H9 (cell line): ENCODE results near the gene CORO2B. TPM values are rescaled to one million over a fixed set of nuclear protein-coding genes. Genes with fewer than 3 reads are reported as not detected.

Experiments used
- DNase-seq: peaks from one replicate; pipeline ENCODE4 v3.0.0-alpha.2; 2017
- H2AFZ ChIP-seq: one replicate; pipeline ENCODE4 v1.6.1; 2013; ENCODE audit warnings: mild to moderate bottlenecking, low read length, control low read depth, moderate library complexity
- H2AK5ac ChIP-seq: 2 replicates; pipeline ENCODE4 v1.6.1; 2013; ENCODE audit warnings: low read length, control low read depth, mixed read lengths; ENCODE audit not compliant: insufficient read length
- H2BK120ac ChIP-seq: one replicate; pipeline ENCODE4 v1.6.1; 2013; ENCODE audit warnings: low read depth, mild to moderate bottlenecking, low read length, control low read depth, inconsistent platforms; ENCODE audit not compliant: poor library complexity, severe bottlenecking
- H2BK12ac ChIP-seq: 2 replicates; pipeline ENCODE4 v1.6.1; 2013; ENCODE audit warnings: low read length, control low read depth, mixed read lengths, low read depth; ENCODE audit not compliant: insufficient read length
- H2BK15ac ChIP-seq: 2 replicates; pipeline ENCODE4 v1.6.1; 2013; ENCODE audit warnings: low read depth, low read length, control low read depth
- H2BK20ac ChIP-seq: one replicate; pipeline ENCODE4 v1.6.1; 2013; ENCODE audit warnings: low read depth, mild to moderate bottlenecking, low read length, control low read depth, inconsistent platforms; ENCODE audit not compliant: poor library complexity, severe bottlenecking
- H2BK5ac ChIP-seq: 2 replicates; pipeline ENCODE4 v1.6.1; 2013; ENCODE audit warnings: low read length, control low read depth, mixed read lengths; ENCODE audit not compliant: insufficient read length
- H3K14ac ChIP-seq: 2 replicates; pipeline ENCODE4 v1.6.1; 2013; ENCODE audit warnings: low read length, control low read depth; ENCODE audit not compliant: insufficient read depth
- H3K18ac ChIP-seq: 2 replicates; pipeline ENCODE4 v1.6.1; 2013; ENCODE audit warnings: low read depth, mild to moderate bottlenecking, mixed read lengths, low read length, control low read depth; ENCODE audit not compliant: insufficient read length
- H3K23ac ChIP-seq: 2 replicates; pipeline ENCODE4 v1.6.1; 2013; ENCODE audit warnings: low read length, control low read depth, mixed read lengths, low read depth; ENCODE audit not compliant: insufficient read length
- H3K23me2 ChIP-seq: 2 replicates; pipeline ENCODE4 v1.6.1; 2013; ENCODE audit warnings: low read depth, mild to moderate bottlenecking, mixed read lengths, low read length, control low read depth; ENCODE audit not compliant: insufficient read length, poor library complexity, severe bottlenecking
- H3K27ac ChIP-seq: 2 replicates; pipeline ENCODE4 v1.5.1; 2013; ENCODE audit warnings: low read length, control low read depth, mixed read lengths, low read depth; ENCODE audit not compliant: insufficient read length
- H3K27me3 ChIP-seq: 2 replicates; pipeline ENCODE4 v1.6.1; 2013; ENCODE audit warnings: low read length, control low read depth, inconsistent platforms; ENCODE audit not compliant: insufficient read depth
- H3K4ac ChIP-seq: 2 replicates; pipeline ENCODE4 v1.6.1; 2013; ENCODE audit warnings: low read depth, mild to moderate bottlenecking, control low read depth, inconsistent platforms, low read length, moderate library complexity
- H3K4me1 ChIP-seq: 2 replicates; pipeline ENCODE4 v1.6.1; 2013; ENCODE audit warnings: low read length, control low read depth, inconsistent platforms; ENCODE audit not compliant: insufficient read depth
- H3K4me2 ChIP-seq: 2 replicates; pipeline ENCODE4 v1.6.1; 2013; ENCODE audit warnings: low read length, control low read depth, mixed read lengths; ENCODE audit not compliant: insufficient read length, insufficient read depth
- H3K56ac ChIP-seq: 2 replicates; pipeline ENCODE4 v1.6.1; 2013; ENCODE audit warnings: low read depth, mild to moderate bottlenecking, mixed read lengths, low read length, control low read depth; ENCODE audit not compliant: insufficient read length
- H3K79me1 ChIP-seq: 2 replicates; pipeline ENCODE4 v1.6.1; 2013; ENCODE audit warnings: low read depth, mild to moderate bottlenecking, moderate library complexity, low read length, control low read depth, inconsistent platforms; ENCODE audit not compliant: insufficient read depth, poor library complexity, severe bottlenecking
- H3K79me2 ChIP-seq: 2 replicates; pipeline ENCODE4 v1.6.1; 2013; ENCODE audit warnings: low read length, control low read depth, inconsistent platforms; ENCODE audit not compliant: insufficient read depth
- H3K9ac ChIP-seq: 2 replicates; pipeline ENCODE4 v1.6.1; 2013; ENCODE audit warnings: low read length, control low read depth, mixed read lengths; ENCODE audit not compliant: insufficient read length; ENCODE audit errors: extremely low read depth
- H3K9me3 ChIP-seq: one replicate; pipeline ENCODE4 v1.6.1; 2013; ENCODE audit warnings: low read depth, low read length, inconsistent platforms; ENCODE audit not compliant: control insufficient read depth
- H3T11ph ChIP-seq: one replicate; pipeline ENCODE4 v1.6.1; 2013; ENCODE audit warnings: mild to moderate bottlenecking, low read length, control low read depth, inconsistent platforms
- H4K20me1 ChIP-seq: one replicate; pipeline ENCODE4 v1.6.1; 2013; ENCODE audit not compliant: control insufficient read depth, insufficient read length, insufficient read depth
- H4K5ac ChIP-seq: 2 replicates; pipeline ENCODE4 v1.6.1; 2013; ENCODE audit warnings: low read depth, mild to moderate bottlenecking, mixed read lengths, low read length, control low read depth; ENCODE audit not compliant: insufficient read length
- H4K8ac ChIP-seq: replicated peaks from 2 replicates; pipeline ENCODE4 v1.6.1; 2013; ENCODE audit warnings: low read length, control low read depth, mixed read lengths, low read depth; ENCODE audit not compliant: insufficient read length
- H4K91ac ChIP-seq: 2 replicates; pipeline ENCODE4 v1.6.1; 2013; ENCODE audit warnings: low read depth, mild to moderate bottlenecking, moderate library complexity, mixed read lengths, low read length, control low read depth; ENCODE audit not compliant: insufficient read length
- H3K27ac Mint-ChIP-seq, 3 experiments: 2 replicates in 2 of 3; 3 replicates in 1 of 3; pipeline ENCODE4 v1.8.0; 2020 to 2021; ENCODE audit warnings: mixed read lengths in 3 of 3, mild to moderate bottlenecking in 1 of 3, moderate library complexity in 1 of 3
- H3K27me3 Mint-ChIP-seq: 2 replicates; pipeline ENCODE4 v1.8.0; 2021; ENCODE audit warnings: low read depth, mild to moderate bottlenecking, moderate library complexity, mixed read lengths
- H3K36me3 Mint-ChIP-seq, 3 experiments: 2 replicates in 2 of 3; 3 replicates in 1 of 3; pipeline ENCODE4 v1.8.0; 2020 to 2021; ENCODE audit warnings: low read depth in 3 of 3, mixed read lengths in 3 of 3; ENCODE audit not compliant: insufficient read depth in 1 of 3
- H3K4me1 Mint-ChIP-seq, 2 experiments: 2 replicates each; pipeline ENCODE4 v1.8.0; 2020; ENCODE audit warnings: mixed read lengths in 2 of 2
- H3K4me3 Mint-ChIP-seq, 2 experiments: 2 replicates in 1 of 2; 3 replicates in 1 of 2; pipeline ENCODE4 v1.8.0; 2020 to 2021; ENCODE audit warnings: mild to moderate bottlenecking in 2 of 2, mixed read lengths in 2 of 2, moderate library complexity in 1 of 2
- H3K9me3 Mint-ChIP-seq, 2 experiments: 2 replicates in 1 of 2; 3 replicates in 1 of 2; pipeline ENCODE4 v1.8.0; 2020; ENCODE audit warnings: mild to moderate bottlenecking in 2 of 2, mixed read lengths in 2 of 2, moderate library complexity in 1 of 2
- WGBS: extraction: QIAGEN DNeasy Blood & Tissue Kit; methylation state at CpG from one replicate; pipeline ENCODE4 v1.1.7; 2013; ENCODE audit warnings: missing lambda C conversion rate, low lambda C conversion rate, mixed read lengths; ENCODE audit not compliant: insufficient read length; ENCODE audit errors: extremely low coverage; 5-methylcytosine and 5-hydroxymethylcytosine counted together
- total RNA-seq: library from RNA; stranded (reverse); gene quantifications from 2 replicates; pipeline ENCODE4 v1.2.1, GENCODE V29; 2021
- TF ChIP-seq, protein P1 (sequence below): fragments of 200-600 bp; sonication (generic); conservative IDR thresholded peaks from 3 replicates; pipeline ENCODE4 v1.8.0; 2021; ENCODE audit warnings: antibody characterized with exemption, mild to moderate bottlenecking

The CORO2B gene
- total RNA-seq, 1 experiment from 2014 or later: 3.1 TPM

DNA sequence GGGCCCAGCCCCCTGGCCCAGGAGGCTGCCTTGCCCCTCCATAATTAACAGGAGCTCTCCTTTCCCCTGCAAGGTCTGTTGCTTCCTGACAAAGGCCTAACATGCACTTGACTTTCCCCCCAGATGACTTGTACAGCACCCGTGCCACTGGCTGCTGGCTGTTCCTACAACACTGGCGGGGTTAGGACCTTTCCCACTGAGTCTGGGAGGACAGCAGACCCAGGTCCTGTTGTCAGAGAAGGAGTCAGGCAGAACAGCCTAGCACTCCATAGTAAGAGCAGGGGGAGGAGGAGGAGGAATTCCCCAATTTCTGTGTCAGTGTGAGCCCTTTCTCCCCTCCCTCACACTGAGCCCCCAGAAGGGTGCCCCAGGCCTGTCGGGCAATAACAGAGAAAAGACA, 99.2 kb downstream of the CORO2B start:
- Histone ChIP-seq H2BK120ac (no peak overlapping the region), H2BK12ac (no peak overlapping the region), H4K20me1 (no peaks in the 10 kb centered on the region), H4K91ac (no peak overlapping the region), H3K18ac (no peak overlapping the region), H4K5ac (no peak overlapping the region), H2BK15ac (no peak overlapping the region), H2AFZ (no peak overlapping the region), H3T11ph (no peak overlapping the region), H3K79me1 (no peaks in the 10 kb centered on the region), H3K4me1 (no peaks in the 10 kb centered on the region), H3K14ac (no peak overlapping the region), H3K4me2 (no peak overlapping the region), H2BK5ac (no peak overlapping the region), H3K9ac (no peak overlapping the region), H3K9me3 (no peaks in the 10 kb centered on the region), H3K79me2 (no peaks in the 10 kb centered on the region), H4K8ac (no peak overlapping the region), H2AK5ac (no peak overlapping the region), H3K23me2 (no peaks in the 10 kb centered on the region), H3K56ac (no peak overlapping the region), H3K27ac (no peak overlapping the region), H3K4ac (no peak overlapping the region), H2BK20ac (no peak overlapping the region), H3K23ac (no peak overlapping the region), H3K27me3 (no peaks in the 10 kb centered on the region)
- Mint-ChIP-seq H3K9me3 (no peaks in the 10 kb centered on the region; a peak in 1 of 5 replicates), H3K4me3 (no peak overlapping the region), H3K27me3 (peaks cover 16% of the 10 kb centered on the region), H3K36me3 (no peaks in the 10 kb centered on the region), H3K27ac (no peak overlapping the region), H3K4me1 (peaks cover 17 to 24% of the 10 kb centered on the region in 2 experiments)
- no peak for DNase-seq
- TF ChIP-seq, protein P1, sequence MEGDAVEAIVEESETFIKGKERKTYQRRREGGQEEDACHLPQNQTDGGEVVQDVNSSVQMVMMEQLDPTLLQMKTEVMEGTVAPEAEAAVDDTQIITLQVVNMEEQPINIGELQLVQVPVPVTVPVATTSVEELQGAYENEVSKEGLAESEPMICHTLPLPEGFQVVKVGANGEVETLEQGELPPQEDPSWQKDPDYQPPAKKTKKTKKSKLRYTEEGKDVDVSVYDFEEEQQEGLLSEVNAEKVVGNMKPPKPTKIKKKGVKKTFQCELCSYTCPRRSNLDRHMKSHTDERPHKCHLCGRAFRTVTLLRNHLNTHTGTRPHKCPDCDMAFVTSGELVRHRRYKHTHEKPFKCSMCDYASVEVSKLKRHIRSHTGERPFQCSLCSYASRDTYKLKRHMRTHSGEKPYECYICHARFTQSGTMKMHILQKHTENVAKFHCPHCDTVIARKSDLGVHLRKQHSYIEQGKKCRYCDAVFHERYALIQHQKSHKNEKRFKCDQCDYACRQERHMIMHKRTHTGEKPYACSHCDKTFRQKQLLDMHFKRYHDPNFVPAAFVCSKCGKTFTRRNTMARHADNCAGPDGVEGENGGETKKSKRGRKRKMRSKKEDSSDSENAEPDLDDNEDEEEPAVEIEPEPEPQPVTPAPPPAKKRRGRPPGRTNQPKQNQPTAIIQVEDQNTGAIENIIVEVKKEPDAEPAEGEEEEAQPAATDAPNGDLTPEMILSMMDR: no peak
- WGBS: no CpG with 5 or more reads among the region's 3 CpGs
